A549 (cell line): ENCODE measurements around the gene SYPL1.

ENCODE experiments used
- CHD2 ChIP-seq: fragments of 150-350 bp; IDR thresholded peaks from 2 replicates; pipeline ENCODE4 v1.6.1; 2014; ENCODE audit warnings: low read length; ENCODE audit not compliant: partially characterized antibody
- TF ChIP-seq, protein P1 (sequence below): fragments of 450-650 bp; IDR thresholded peaks from 2 replicates; pipeline ENCODE4 v1.6.1; 2014; ENCODE audit warnings: antibody characterized with exemption
- TF ChIP-seq, protein P2 (sequence below): fragments of >200 bp; sonication (Bioruptor Twin); formaldehyde crosslinking; IDR thresholded peaks from 3 replicates; pipeline ENCODE4 v1.5.1; 2016

DNA sequence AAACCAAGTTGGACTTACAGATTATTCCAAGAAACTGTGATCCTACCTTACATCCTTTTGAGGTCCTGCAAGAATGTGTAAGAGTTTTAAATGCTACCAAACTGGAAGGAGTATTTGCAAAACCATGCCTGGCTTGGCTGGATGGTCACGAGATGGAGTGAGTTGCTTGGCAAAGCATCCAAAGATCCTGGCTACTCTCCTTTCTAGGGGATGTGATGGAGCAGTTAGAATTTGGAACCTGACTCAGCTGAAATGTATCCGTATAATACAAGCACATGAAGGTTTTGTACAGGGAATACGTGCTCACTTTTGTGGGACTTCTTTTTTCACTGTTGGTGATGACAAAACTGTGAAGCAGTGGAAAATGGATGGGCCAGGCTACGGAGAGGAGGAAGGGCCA, 13.3 kb upstream of the SYPL1 start:
- TF ChIP-seq, protein P1, sequence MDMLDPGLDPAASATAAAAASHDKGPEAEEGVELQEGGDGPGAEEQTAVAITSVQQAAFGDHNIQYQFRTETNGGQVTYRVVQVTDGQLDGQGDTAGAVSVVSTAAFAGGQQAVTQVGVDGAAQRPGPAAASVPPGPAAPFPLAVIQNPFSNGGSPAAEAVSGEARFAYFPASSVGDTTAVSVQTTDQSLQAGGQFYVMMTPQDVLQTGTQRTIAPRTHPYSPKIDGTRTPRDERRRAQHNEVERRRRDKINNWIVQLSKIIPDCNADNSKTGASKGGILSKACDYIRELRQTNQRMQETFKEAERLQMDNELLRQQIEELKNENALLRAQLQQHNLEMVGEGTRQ, result no peak
- TF ChIP-seq CHD2, result no peak
- TF ChIP-seq, protein P2, sequence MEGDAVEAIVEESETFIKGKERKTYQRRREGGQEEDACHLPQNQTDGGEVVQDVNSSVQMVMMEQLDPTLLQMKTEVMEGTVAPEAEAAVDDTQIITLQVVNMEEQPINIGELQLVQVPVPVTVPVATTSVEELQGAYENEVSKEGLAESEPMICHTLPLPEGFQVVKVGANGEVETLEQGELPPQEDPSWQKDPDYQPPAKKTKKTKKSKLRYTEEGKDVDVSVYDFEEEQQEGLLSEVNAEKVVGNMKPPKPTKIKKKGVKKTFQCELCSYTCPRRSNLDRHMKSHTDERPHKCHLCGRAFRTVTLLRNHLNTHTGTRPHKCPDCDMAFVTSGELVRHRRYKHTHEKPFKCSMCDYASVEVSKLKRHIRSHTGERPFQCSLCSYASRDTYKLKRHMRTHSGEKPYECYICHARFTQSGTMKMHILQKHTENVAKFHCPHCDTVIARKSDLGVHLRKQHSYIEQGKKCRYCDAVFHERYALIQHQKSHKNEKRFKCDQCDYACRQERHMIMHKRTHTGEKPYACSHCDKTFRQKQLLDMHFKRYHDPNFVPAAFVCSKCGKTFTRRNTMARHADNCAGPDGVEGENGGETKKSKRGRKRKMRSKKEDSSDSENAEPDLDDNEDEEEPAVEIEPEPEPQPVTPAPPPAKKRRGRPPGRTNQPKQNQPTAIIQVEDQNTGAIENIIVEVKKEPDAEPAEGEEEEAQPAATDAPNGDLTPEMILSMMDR, result no peak
